Ishikawa (cell line): ENCODE data around the gene PRR11.

Experiments used
- EGR1 ChIP-seq: IDR thresholded peaks from 2 replicates; pipeline ENCODE4 v1.6.1; 2012
- EP300 ChIP-seq: IDR thresholded peaks from 2 replicates; pipeline ENCODE4 v1.6.1; 2012; ENCODE audit warnings: borderline replicate concordance
- NFIC ChIP-seq: IDR thresholded peaks from 2 replicates; pipeline ENCODE4 v1.6.1; 2012
- TAF1 ChIP-seq: IDR thresholded peaks from 2 replicates; pipeline ENCODE4 v1.6.1; 2012; ENCODE audit warnings: low read depth, mild to moderate bottlenecking

DNA sequence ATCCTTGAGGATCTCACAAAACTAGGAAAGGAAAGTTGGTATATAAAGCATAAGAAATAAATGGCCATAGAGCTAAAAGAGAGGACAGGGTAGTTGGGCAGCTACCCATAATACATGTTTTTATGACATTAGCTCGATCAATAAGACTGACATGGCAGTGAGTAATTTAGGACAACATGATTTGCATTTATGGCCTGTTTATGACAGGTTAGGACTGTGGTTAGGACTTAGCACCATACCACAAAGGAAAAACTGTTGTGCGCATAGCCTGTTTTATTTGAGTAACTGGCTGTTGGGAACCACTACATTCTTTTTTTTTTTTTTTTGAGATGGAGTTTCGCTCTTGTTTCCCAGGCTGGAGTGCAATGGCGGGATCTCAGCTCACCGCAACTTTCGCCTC, 30.9 kb upstream of the PRR11 start:
- TF ChIP-seq EGR1 (no peak), TAF1 (no peak), EP300 (no peak), NFIC (no peak)
